ENCODE data around the gene DNAH9.
"Not testable (repeated sequence)": the region's sequence is repeated elsewhere in the genome, so short reads cannot be mapped to it uniquely, and the experiment has no call there.

The DNAH9 gene

DNA sequence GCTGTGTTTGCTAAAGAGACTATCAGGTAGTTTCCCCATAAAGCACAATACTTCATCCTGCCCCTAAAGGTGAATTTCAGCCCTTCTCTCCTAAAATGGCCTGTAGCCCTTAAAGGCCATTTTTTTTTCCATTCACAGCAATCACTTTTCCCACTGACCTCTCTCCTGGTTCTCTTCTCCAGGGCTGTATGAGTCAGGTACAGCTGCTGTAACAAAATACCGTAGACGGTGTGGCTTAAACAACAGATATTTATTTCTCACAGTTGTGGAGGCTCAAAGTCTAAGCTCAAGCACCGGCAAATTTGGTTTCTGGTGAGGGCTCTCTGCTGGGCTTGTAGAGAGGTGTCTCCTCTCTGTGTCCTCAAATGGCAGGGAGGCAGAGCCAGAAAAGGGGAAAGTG is 354.3 kb downstream of the DNAH9 start:
- no peak for DNase-seq (ENCODE audit: extremely low read depth in 1 of 2, low read depth in 1 of 2)

GRCh38 chr17:11953924-11954323 is 355.7 kb downstream of the DNAH9 start:
- no peak for DNase-seq (ENCODE audit: extremely low read depth in 1 of 2, low read depth in 1 of 2)

DNA sequence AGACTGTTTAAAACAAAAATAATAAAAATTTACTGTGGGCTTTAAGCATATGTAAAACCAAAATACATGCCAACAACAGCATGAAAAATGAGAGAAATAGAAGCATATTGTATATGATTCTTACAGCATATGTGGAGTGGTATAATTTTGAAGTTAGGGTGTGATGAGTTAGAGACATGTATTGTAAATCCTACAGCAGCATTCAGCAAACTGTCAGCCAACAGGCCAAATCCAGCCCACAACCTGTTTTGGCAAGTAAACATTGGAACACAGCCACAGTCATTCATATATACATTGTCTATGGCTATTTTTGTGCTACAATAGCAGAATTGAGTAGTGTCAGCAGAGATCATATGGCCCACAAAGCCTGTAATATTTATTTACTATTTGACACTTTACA is 356.7 kb downstream of the DNAH9 start:
- no peak for DNase-seq (ENCODE audit: extremely low read depth in 1 of 2, low read depth in 1 of 2)

- DNase-seq (ENCODE audit: extremely low read depth in 1 of 2, low read depth in 1 of 2), result no peak
Measured at GRCh38 chr17:11969565-11969964, 371.3 kb downstream of the DNAH9 start.

- not testable (repeated sequence) for DNase-seq (ENCODE audit: extremely low read depth in 1 of 2, low read depth in 1 of 2)
Measured at GRCh38 chr17:11972741-11973140, 374.5 kb downstream of the DNAH9 start.

DNA sequence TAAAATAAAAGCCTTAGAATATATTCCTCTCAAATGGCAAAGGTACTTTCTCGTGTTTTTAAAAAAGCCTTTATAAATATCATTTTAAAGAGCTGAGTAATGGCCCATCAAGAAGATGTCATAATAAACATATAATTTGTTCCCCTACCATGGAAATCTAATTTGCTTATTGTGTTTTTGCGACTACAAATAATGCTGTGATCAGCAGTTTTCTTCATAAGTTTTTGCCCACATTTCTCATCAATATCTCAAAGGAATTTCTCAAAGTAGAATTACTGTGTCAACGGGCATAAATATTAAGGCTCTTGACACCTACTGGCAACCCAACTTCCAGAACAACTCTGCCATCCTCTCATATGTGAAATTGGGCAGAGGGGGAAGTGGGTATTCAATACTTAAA is 381.5 kb downstream of the DNAH9 start:
- no peak for DNase-seq (ENCODE audit: extremely low read depth in 1 of 2, low read depth in 1 of 2)

GRCh38 chr17:11980813-11981212 is 382.5 kb downstream of the DNAH9 start:
- DNase-seq (ENCODE audit: extremely low read depth in 1 of 2, low read depth in 1 of 2), result no peak

DNA sequence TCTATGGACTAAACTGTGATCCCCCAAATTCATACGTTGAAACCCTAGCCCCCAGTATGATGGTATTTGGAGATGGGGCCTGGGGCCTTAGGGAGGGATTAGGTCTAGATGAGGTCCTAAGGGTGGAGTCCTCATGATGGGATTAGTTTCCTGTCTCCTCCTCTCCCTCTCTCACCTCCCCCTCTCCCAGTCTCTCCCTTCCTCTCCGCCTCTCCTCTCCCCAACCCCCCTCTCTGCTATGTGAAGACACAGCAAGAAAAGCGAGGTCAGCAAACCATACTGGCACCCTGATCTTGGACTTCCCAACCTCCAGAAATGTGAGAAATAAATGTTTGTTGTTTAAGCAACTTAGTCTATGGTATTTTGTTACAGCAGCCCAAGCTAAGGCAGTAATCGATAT is 383.6 kb downstream of the DNAH9 start:
- no peak for DNase-seq (ENCODE audit: extremely low read depth in 1 of 2, low read depth in 1 of 2)

DNA sequence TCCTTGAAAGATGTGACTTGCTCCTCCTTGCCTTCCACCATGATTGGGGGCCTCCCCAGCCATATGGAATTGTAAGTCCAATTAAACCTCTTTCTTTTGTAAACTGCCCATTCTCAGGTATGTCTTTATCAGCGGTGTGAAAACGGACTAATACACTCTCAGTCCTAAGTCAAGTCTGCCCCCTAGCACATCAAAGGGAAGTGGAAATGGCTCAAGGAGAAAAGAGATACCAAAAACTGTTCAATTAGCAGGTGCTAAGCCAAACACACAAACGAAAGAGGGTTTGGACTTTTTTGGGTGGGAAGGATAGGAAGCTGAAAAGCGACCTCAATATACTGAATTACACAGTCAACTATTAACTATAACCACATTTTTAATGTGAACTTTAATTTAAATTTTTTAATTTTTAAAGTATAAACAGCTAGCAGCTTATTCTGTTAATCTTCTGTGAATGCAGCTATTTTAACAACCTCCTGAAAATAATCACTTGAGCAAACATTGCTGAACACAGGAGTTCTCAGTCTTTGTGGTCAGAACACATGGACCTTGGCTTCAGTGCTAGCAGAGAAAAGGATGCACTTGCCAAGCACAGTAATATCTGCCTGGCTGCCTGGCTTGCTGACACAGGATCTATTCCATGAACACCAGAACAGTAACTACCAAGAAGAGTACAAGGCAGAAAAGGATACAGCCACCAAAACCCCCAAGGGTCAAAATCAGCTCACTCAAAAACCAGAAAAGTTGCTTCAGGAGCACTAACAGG is 388.1 kb downstream of the DNAH9 start:
- no peak for DNase-seq (ENCODE audit: extremely low read depth in 1 of 2, low read depth in 1 of 2)

GRCh38 chr17:11986942-11987329 is 388.7 kb downstream of the DNAH9 start:
- DNase-seq (ENCODE audit: extremely low read depth in 1 of 2, low read depth in 1 of 2), result no peak

- DNase-seq (ENCODE audit: extremely low read depth in 1 of 2, low read depth in 1 of 2), result no peak
Measured at GRCh38 chr17:11990363-11990983, 392.2 kb downstream of the DNAH9 start.

- DNase-seq (ENCODE audit: extremely low read depth in 1 of 2, low read depth in 1 of 2), result no peak
Measured at GRCh38 chr17:11991461-11991860, 393.2 kb downstream of the DNAH9 start.

DNA sequence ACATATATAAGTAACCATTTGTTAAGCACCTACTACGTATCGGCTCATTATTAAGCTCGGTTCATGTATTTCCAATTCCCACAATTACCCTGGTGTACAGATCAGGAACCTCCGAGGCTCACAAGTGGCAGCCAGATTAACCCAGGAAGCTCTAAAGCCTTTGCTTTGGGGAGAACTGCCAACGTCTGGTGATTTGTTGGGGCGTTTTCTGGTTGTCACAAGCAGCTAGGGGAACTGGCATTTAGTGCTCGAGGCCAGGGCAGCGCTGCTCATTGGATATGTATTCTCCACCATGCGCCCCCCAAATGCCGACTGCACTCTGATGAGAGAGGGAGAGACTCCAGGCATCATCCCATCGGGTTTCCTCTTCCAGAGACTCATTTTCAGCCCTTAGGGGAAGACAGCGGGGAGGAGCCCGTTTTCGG is 398.5 kb downstream of the DNAH9 start:
- no peak for DNase-seq (ENCODE audit: extremely low read depth in 1 of 2, low read depth in 1 of 2)

- peak; percentile 87 to 95 for DNase-seq (ENCODE audit: extremely low read depth in 1 of 2, low read depth in 1 of 2)
Measured at GRCh38 chr17:11997147-11997971, 399.1 kb downstream of the DNAH9 start, which contains the start of gene ZNF18. TSS of gene ZNF18 (minus strand) at chr17:11997475. CDS start at chr17:11992829, 4,646 bp downstream.

DNA sequence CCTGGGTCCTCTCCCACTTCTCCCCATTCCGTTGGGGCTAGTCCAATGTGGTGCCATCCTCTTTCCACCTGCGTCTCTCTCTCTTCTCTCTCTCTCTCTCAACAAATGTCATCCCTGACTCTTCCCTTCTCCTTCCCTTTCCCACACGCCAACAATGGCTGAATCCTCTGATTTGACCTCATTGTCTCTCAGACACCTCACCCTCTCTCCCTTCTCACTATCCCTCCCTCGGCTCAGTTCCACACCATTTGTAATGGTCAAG is 399.6 kb downstream of the DNAH9 start:
- DNase-seq (ENCODE audit: extremely low read depth in 1 of 2, low read depth in 1 of 2), result no peak

GRCh38 chr17:11999696-12000095 is 401.4 kb downstream of the DNAH9 start:
- no peak for DNase-seq (ENCODE audit: extremely low read depth in 1 of 2, low read depth in 1 of 2)

GRCh38 chr17:12007466-12007865 is 409.2 kb downstream of the DNAH9 start:
- DNase-seq (ENCODE audit: extremely low read depth in 1 of 2, low read depth in 1 of 2), result no peak

Data from activated CD8-positive, alpha-beta memory T cell treated with anti-CD3 and anti-CD28 coated beads for 1 hour (primary cell).